ENCODE data around the gene RSBN1L.
"Not testable (repeated sequence)": the region's sequence is repeated elsewhere in the genome, so short reads cannot be mapped to it uniquely, and the experiment has no call there.

The RSBN1L gene

GRCh38 chr7:77690289-77690688, 6.0 kb upstream of the RSBN1L start:
- DNase-seq = no peak

DNA sequence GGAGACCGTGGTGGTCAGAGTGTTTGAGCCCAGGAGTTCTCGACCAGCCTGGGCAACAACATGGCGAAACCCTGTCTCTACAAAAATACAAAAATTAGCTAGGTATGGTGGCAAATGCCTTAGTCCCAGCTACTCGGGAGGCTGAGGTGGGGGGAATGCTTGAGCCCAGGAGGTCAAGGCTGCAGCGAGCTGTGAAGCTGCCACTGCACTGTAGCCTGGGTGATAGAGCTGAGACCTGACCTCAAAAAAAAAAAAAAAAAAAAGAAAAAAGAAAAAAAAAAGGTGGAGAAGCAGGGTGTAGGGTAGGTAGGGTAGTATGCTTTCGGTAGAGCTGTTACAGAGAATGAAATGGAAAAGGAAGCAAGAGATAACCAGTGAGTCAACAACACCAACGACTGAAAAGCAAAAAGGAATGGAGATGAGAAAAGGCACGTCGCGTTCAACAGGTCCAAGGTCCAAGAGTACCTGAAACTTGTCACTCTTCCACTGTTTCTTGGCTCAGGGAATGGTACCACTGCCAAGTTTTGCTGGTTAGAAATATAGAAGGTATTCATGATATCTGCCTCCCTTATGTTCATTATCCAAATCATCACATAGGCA, 4.3 kb upstream of the RSBN1L start:
- DNase-seq = no peak

DNA sequence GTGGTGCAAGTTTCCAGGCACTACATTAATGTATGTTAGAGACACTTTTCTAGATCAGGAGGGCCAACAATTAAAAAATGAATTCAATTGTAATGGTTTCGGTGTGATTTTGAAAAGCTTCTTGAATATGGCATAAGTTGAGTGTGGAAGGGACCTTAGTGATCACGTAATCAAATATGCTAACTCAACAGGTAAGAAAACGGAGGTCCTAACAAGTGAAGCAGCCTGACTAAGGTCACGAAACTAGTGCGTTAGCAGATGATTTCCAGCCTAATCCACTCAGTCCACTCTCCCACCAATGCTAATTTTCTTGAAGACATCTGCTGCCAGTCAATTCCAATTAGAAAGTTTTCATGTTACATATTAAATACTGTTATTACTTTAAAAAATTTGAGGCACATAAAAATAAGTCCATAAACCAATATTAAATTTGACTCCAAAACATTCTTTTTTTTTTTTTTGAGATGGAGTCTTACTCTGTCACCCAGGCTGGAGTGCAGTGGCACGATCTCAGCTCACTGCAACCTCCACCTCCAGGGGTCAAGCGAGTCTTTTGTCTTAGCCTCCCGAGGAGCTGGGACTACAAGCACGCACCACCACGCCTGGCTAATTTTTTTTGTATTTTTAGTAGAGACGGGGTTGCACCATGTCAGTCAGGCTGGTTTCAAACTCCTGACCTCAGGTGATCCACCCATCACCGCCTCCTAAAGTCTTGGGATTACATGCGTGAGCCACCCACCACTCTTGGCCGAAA, 2.3 kb upstream of the RSBN1L start:
- DNase-seq = peak; percentile 1 to 9

GRCh38 chr7:77696643-77697534, 630 bp downstream of the RSBN1L start:
- peak; percentile 37 to 80 for DNase-seq

- no peak for DNase-seq
Observed at GRCh38 chr7:77697535-77697831, 1.2 kb downstream of the RSBN1L start.

- DNase-seq = no peak
Observed at GRCh38 chr7:77698042-77698625, 1.9 kb downstream of the RSBN1L start.

DNA sequence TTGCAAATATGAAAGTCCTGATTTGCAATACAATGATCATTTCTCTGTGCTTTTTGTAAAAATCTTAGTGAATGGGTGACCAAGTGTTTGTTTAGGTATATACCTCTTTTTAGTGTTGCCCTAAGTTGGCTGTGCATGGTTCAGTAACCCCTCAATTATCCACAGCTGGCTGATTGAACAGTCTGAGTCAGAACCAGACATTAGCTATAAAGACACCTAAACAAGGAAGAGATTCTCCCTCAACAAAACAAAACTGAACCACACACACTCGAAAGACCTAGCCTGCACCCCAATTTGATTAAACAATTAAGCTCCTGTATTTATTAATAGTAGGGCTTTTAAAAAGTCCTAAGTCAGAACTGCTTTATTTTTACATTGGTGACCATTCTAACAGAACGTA, 2.8 kb downstream of the RSBN1L start:
- DNase-seq = no peak

GRCh38 chr7:77702513-77702912, 6.3 kb downstream of the RSBN1L start:
- no peak for DNase-seq

DNA sequence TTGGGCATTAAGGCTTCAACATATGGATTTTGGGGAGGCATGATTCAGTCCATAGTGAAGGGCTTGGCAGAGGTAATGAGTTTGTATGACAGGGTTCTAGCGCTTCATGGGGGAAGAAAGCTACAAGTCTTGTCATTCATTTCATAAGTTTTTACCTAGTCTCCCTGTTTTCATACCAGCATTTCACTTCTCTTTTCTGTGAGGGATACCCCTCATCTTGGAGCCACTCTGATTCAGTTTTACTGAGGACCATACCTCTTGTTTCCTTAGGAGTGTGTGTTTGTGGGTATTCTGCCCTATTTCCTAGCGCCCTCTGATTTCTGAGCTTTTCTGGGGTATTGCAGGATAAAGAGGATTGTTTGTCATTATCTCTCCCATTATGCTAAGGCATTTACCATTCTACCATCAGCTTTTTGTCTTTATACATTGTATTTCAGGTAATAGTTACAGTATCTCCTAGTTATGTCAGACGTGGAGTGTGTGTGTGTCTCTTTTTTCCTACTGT, 6.8 kb downstream of the RSBN1L start:
- no peak for DNase-seq

GRCh38 chr7:77703669-77704068, 7.4 kb downstream of the RSBN1L start:
- not testable (repeated sequence) for DNase-seq

DNA sequence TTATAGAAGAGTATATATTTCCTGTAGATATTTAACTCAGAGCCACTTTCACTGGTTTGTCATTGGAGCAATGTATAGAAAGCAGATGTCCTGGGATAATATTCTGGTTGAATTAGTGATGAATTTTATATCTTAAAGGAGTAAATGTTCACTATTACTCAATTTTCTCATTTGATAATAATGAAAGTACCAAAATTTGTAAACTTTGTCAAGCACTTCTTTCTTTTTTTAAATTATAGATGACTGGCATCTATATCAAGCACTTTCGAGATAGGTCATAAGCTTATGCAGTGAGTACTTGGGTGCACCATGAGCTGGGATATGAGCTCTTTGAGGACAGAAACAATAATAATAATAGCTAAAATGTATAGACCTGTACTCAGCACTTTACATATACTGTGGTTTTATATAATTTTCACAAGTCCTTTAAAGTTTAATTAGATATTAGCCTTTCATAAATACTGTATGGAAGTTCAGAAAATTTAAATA, 11.3 kb downstream of the RSBN1L start:
- DNase-seq = no peak

DNA sequence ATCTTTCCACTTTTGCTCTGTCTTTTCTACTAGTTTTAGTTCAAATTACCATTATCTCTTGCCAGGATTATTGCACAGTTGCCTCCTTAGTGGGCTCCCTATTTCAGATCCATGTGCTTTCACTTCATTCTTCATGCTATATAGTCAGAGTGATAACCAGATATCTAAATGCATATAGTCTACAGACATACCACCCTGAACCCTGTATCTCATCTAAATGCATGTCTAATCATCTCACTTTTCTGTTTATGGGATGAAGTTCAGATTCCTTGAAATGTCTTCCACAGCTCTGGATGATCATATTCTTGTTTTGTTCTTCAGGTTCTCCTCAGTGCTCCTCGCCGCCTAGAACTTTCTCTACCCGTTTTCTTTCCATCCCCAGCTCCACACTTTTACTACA, 13.8 kb downstream of the RSBN1L start:
- DNase-seq = no peak

DNA sequence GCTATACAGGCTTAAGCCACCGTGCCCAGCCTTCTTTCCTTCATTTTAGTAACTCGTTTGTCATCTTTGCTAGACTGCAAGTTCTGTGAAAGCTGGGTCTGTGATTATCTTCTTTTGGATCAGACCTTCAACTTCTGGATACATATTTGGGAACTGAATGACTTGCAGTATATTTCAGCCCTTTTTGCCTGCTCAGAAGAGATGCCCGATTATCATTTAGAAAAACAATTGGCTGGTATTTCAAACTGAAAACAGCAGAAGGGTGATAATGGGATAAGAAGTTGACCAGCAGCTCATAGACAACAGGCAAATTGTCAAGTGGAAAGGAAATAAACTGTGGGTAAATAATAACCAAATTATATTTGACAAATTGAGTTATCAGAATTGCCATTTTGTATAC, 14.6 kb downstream of the RSBN1L start:
- no peak for DNase-seq

DNA sequence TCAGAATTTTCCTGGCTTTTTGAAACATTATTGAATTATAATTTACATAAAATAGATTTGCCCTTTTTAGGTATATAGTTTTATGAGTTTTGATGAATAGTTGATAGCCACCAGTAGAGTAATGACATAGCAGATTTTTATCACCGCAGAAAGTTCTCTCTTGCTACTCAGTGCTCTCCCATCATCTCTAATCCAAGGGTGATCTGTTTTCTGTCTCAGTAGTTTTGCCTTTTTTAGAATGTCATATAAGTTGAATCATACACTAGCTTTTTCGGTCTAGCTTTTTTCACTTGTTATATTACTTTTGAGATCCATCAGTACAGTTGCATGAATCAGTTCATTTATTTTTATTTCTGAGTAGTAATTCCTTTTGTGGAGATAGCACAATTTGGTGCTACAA, 17.9 kb downstream of the RSBN1L start:
- DNase-seq = no peak

DNA sequence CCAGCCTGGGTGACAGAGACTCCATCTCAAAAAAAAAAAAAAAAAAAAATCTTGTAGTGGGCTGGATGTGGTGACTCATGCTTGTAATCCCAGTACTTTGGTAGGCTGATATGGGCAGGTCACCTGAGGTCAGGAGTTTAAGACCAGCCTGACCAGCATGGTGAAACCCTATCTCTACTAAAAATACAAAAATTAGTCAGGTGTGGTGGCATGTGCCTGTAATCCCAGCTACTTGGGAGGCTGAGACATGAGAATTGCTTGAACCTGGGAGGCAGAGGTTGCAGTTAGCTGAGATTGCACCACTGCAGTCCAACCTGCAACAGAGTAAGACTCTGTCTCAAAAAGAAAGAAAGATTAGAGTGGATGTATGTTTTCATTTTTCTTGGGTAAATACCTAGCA, 18.7 kb downstream of the RSBN1L start:
- not testable (repeated sequence) for DNase-seq

DNA sequence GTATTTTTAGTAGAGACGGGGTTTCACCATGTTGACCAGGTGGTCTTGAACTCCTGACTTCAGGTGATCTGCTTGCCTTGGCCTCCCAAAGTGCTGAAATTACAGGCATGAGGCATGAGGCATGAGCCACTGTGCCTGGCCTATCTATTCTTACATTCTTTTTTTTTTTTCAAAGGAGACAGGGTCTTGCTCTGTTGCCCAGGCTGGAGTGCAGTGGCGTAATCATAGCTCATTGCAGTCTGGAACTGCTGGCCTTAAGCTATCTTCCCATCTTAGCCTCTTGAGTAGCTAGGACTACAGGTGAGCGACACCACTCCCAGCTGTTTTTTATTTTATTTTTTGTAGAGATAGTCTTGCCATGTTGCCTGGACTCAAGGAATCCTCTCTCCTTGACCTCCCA, 20.5 kb downstream of the RSBN1L start:
- no peak for DNase-seq

GRCh38 chr7:77717566-77717965, 21.3 kb downstream of the RSBN1L start:
- DNase-seq = not testable (repeated sequence)

DNA sequence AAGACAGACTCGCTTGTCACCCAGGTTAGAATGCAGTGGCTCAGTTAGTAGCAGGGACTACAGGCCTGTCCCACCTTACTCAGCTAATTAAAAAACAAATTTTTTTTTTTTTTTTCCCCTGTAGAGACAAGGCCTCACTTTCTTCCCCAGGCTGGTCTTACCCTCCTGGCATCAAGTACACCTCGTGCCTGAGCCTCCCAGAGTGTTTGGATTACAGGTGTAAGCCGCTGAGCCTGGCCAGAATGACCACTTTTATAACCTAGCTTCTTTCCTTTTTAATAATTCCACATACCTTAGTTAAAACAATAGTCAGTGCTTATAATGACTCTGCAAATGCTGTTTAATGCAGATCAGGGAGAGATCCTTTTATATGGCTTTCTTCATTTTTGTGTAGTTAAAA, 31.3 kb downstream of the RSBN1L start:
- peak in 1 of 2 experiments; percentile 50 for DNase-seq

- peak; percentile 81 to 94 for DNase-seq
Observed at GRCh38 chr7:77727936-77728701, 31.9 kb downstream of the RSBN1L start.

DNA sequence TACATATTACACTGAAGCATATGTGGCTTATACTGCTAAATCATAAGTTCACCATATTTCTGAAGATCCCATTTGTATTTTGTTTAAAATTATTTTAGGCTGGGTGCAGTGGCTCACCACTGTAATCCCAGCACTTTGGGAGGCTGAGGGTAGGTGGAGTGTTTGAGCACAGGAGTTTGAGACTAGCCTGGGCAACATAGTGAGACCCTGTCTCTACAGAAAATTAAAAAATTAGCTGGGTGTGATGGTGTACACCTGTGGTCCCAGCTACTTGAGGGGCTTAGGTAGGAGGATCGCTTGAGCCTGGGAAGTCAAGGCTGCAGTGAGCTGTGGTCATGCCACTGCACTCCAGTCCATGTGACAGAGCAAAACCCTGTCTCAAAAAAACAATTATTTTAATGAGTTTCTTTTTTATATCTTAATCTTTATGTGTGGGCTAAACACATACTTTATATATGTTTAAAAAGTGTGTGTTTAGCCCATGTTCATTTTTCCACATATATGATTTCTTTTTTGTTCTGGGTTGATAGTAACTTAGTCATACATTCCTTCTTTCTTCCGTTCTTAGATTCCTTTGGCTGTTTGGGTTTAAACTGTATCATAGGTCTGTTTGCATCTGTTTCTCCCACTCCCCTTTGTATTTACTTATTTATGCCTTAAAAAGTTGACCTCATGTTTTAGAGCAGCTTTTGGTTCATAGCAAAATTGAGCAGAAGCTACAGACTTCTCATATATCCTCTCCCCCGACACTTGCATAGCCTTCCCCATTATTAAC, 33.5 kb downstream of the RSBN1L start:
- DNase-seq = peak in 1 of 2 experiments; percentile 27

- DNase-seq = no peak
Observed at GRCh38 chr7:77731716-77732115, 35.5 kb downstream of the RSBN1L start.
